ENCODE results near the gene MTMR4.

- TF ChIP-seq CTCF (IDR thresholded peaks at IDR 0.05) (no peak), POLR2A (IDR thresholded peaks at IDR 0.05) (no peak)
Measured at GRCh38 chr17:58560511-58560910, 46.1 kb upstream of the MTMR4 start.

Measured in body of pancreas (tissue), 4 donors.